Right cardiac atrium (tissue), 5 donors: ENCODE data around the gene KYAT1. TPM values are rescaled to one million over a fixed set of nuclear protein-coding genes. Genes with fewer than 3 reads are reported as not detected.

Experiments
- ATAC-seq, 2 donors: fragments of 200-7000 bp; cut with Tn5 transposase; one replicate each; pipeline versions ENCODE4 v1.8.0 to v1.9.1; 2020; ENCODE audit warnings: moderate library complexity in 2 of 2, mild to moderate bottlenecking in 1 of 2
- DNase-seq, 3 donors: peaks; one replicate each; pipeline ENCODE4 v3.0.0-alpha.2; 2020
- H3K27ac ChIP-seq: one replicate; pipeline ENCODE4 v1.5.1; 2013; ENCODE audit warnings: mild to moderate bottlenecking, low read length, control low read depth, moderate library complexity
- H3K27me3 ChIP-seq: one replicate; pipeline ENCODE4 v1.6.1; 2013; ENCODE audit not compliant: control insufficient read depth, insufficient read depth
- H3K4me1 ChIP-seq: one replicate; pipeline ENCODE4 v1.6.1; 2013; ENCODE audit warnings: low read length; ENCODE audit not compliant: control insufficient read depth, insufficient read depth
- H3K4me3 ChIP-seq: one replicate; pipeline ENCODE4 v1.5.1; 2013; ENCODE audit warnings: low read length, control low read depth
- H3K9me3 ChIP-seq: one replicate; pipeline ENCODE4 v1.6.1; 2013; ENCODE audit warnings: low read length; ENCODE audit not compliant: control insufficient read depth
- WGBS: extraction: QIAGEN DNeasy Blood & Tissue Kit; methylation state at CpG from one replicate; pipeline ENCODE4 v1.1.7; 2013; 5-methylcytosine and 5-hydroxymethylcytosine counted together
- intact Hi-C, 4 donors: fragments of 100-400 bp; cut with DNase I; formaldehyde crosslinking; loops; one replicate each; pipeline versions ENCODE4 v1.11.0 to v1.14.0; 2022 to 2023
- polyA plus RNA-seq: library from polyadenylated mRNA; stranded (reverse); fragments of 200-250 nt; gene quantifications from one replicate; pipeline ENCODE4 v1.2.3, GENCODE V29; 2013
- total RNA-seq, 4 donors: library from RNA; stranded (reverse); fragmentation: NEBNext Ultra II Directional; extraction: Animal tissue kit (Norgen Biotek cat#: 25700); gene quantifications; one replicate each; pipeline ENCODE4 v1.2.1, GENCODE V29; 2021
- donor health status: healthy with polysubstance abuse.
- donor health status: DM: no; HTN: yes; CAD: no.
- donor health status: DM: no; HTN: no; CAD: no.
- donor health status: DM: no; HTN: yes; CAD: no; lungs with severe emphysema.
- donor health status: DM: yes; HTN: yes; CAD: no.

The KYAT1 gene
- total and polyA plus RNA-seq, 5 donors = 10.1 to 18.0 (median 14.7) TPM

GRCh38 chr9:128838338-128838737, 43.4 kb downstream of the KYAT1 start:
- H3K27ac ChIP-seq = no peak overlapping the region
- 72% methylated on average over 3 of the region's 3 CpGs for WGBS
- no peaks in the 10 kb centered on the region for H3K27me3 ChIP-seq
- H3K4me1 ChIP-seq = no peaks in the 10 kb centered on the region
- intact Hi-C loops = no loop called here
- no peaks in the 10 kb centered on the region for H3K9me3 ChIP-seq
- ATAC-seq (no peak), DNase-seq (no peak)
- H3K4me3 ChIP-seq = no peak overlapping the region

GRCh38 chr9:128836509-128837145, 45.1 kb downstream of the KYAT1 start:
- no peak for DNase-seq
- WGBS = 93% methylated on average over 14 of the region's 14 CpGs

GRCh38 chr9:128835246-128836210, 46.2 kb downstream of the KYAT1 start:
- H3K4me3 ChIP-seq = no peak overlapping the region
- ATAC-seq (no peak), DNase-seq (no peak)
- 94% methylated on average over 28 of the region's 28 CpGs for WGBS
- H3K4me1 ChIP-seq = no peaks in the 10 kb centered on the region
- H3K27me3 ChIP-seq = no peaks in the 10 kb centered on the region
- H3K27ac ChIP-seq = no peak overlapping the region
- no peaks in the 10 kb centered on the region for H3K9me3 ChIP-seq
- intact Hi-C loops = no loop called here

More at GRCh38 chr9:128836509-128837145, 45.1 kb downstream of the KYAT1 start:
- ATAC-seq = peak in 1 of 2 donors; percentile 12
- no peak overlapping the region for H3K27ac ChIP-seq
- H3K4me3 ChIP-seq = no peak overlapping the region
- intact Hi-C loops = no loop called here
- H3K27me3 ChIP-seq = no peaks in the 10 kb centered on the region
- H3K9me3 ChIP-seq = no peaks in the 10 kb centered on the region
- no peaks in the 10 kb centered on the region for H3K4me1 ChIP-seq

- ATAC-seq = no peak
- no peak overlapping the region for H3K27ac ChIP-seq
- 95% methylated on average over 10 of the region's 10 CpGs for WGBS
- no peak for DNase-seq
- intact Hi-C loops = no loop called here
- H3K4me3 ChIP-seq = no peak overlapping the region
- no peaks in the 10 kb centered on the region for H3K4me1 ChIP-seq
- H3K9me3 ChIP-seq = no peaks in the 10 kb centered on the region
- H3K27me3 ChIP-seq = no peaks in the 10 kb centered on the region
These were observed 48.1 kb downstream of the KYAT1 start for GRCh38 chr9:128833696-128834095.

GRCh38 chr9:128829477-128830251, 52.1 kb downstream of the KYAT1 start, which contains the start of gene SPOUT1:
SPOUT1 (minus strand) TSS chr9:128829794; CDS start chr9:128829780, 14 bp downstream.
- H3K4me1 ChIP-seq = no peaks in the 10 kb centered on the region
- H3K9me3 ChIP-seq = no peaks in the 10 kb centered on the region
- WGBS = 1% methylated on average over 56 of the region's 56 CpGs
- DNase-seq (peak; percentile 93 to 97 (median 97)), ATAC-seq (peak; percentile 99)
- H3K27ac ChIP-seq = peak within 1 kb of the TSS; percentile 28
- intact Hi-C loops = no loop called here
- H3K27me3 ChIP-seq = no peaks in the 10 kb centered on the region
- H3K4me3 ChIP-seq = peak within 1 kb of the TSS; percentile 58

- Histone ChIP-seq H3K4me3 (peak overlapping the region; percentile 58), H3K4me1 (no peaks in the 10 kb centered on the region), H3K27ac (peak overlapping the region; percentile 28), H3K27me3 (no peaks in the 10 kb centered on the region), H3K9me3 (no peaks in the 10 kb centered on the region)
- intact Hi-C loops = no loop called here
- WGBS = 32% methylated on average over 18 of the region's 18 CpGs
- ATAC-seq (peak in 1 of 2 donors; percentile 1), DNase-seq (no peak)
These were observed 52.9 kb downstream of the KYAT1 start for GRCh38 chr9:128828719-128829452.

GRCh38 chr9:128828267-128828666, 53.5 kb downstream of the KYAT1 start:
- H3K27ac ChIP-seq = no peak overlapping the region
- WGBS = 93% methylated on average over 8 of the region's 8 CpGs
- no peak overlapping the region for H3K4me3 ChIP-seq
- H3K9me3 ChIP-seq = no peaks in the 10 kb centered on the region
- intact Hi-C loops = no loop called here
- no peaks in the 10 kb centered on the region for H3K4me1 ChIP-seq
- DNase-seq (peak in 1 of 3 donors; percentile 34), ATAC-seq (no peak)
- no peaks in the 10 kb centered on the region for H3K27me3 ChIP-seq

- DNase-seq = no peak
- Histone ChIP-seq H3K4me3 (no peak overlapping the region), H3K27me3 (no peaks in the 10 kb centered on the region), H3K9me3 (no peaks in the 10 kb centered on the region), H3K27ac (no peak overlapping the region), H3K4me1 (no peaks in the 10 kb centered on the region)
- intact Hi-C loops = no loop called here
- ATAC-seq = no peak
- 93% methylated on average over 22 of the region's 22 CpGs for WGBS
These were observed 55.6 kb downstream of the KYAT1 start for GRCh38 chr9:128825923-128826700.

GRCh38 chr9:128824911-128825310, 56.8 kb downstream of the KYAT1 start:
- H3K27me3 ChIP-seq = no peaks in the 10 kb centered on the region
- ATAC-seq (no peak), DNase-seq (no peak)
- no peak overlapping the region for H3K4me3 ChIP-seq
- H3K27ac ChIP-seq = no peak overlapping the region
- intact Hi-C loops = no loop called here
- H3K9me3 ChIP-seq = no peaks in the 10 kb centered on the region
- 85% methylated on average over 7 of the region's 7 CpGs for WGBS
- peaks cover 2% of the 10 kb centered on the region for H3K4me1 ChIP-seq
